Measurements from ENCODE around the gene ZNF891. TPM values are rescaled to one million over a fixed set of nuclear protein-coding genes. Genes with fewer than 3 reads are reported as not detected.

ZNF891 gene
- 1 to 10 TPM; 3.1 to 8.6 (median 7.8) TPM for polyA plus RNA-seq (ENCODE audit: insufficient read length in 3 of 3)
- long read RNA-seq, donor 1, full-length matches to known transcripts, result 1 of 1 reads
- long read RNA-seq, donor 1, partial matches to known transcripts, result 0 of 1 reads
- long read RNA-seq, donor 1, other reads (novel, unspliced or antisense), result 0 of 1 reads
- long read RNA-seq, donor 2, full-length matches to known transcripts, result 2 of 7 reads
- long read RNA-seq, donor 2, partial matches to known transcripts, result 0 of 7 reads
- long read RNA-seq, donor 2, other reads (novel, unspliced or antisense), result 5 of 7 reads
- long read RNA-seq, donor 3, full-length matches to known transcripts, result 1 of 1 reads
- long read RNA-seq, donor 3, partial matches to known transcripts, result 0 of 1 reads
- long read RNA-seq, donor 3, other reads (novel, unspliced or antisense), result 0 of 1 reads
- long read RNA-seq, donor 4, full-length matches to known transcripts, result 1 of 1 reads
- long read RNA-seq, donor 4, partial matches to known transcripts, result 0 of 1 reads
- long read RNA-seq, donor 4, other reads (novel, unspliced or antisense), result 0 of 1 reads
- long read RNA-seq, donor 5, full-length matches to known transcripts, result 2 of 2 reads
- long read RNA-seq, donor 5, partial matches to known transcripts, result 0 of 2 reads
- long read RNA-seq, donor 5, other reads (novel, unspliced or antisense), result 0 of 2 reads
- long read RNA-seq, donor 6, full-length matches to known transcripts, result 2 of 39 reads
- long read RNA-seq, donor 6, partial matches to known transcripts, result 37 of 39 reads
- long read RNA-seq, donor 6, other reads (novel, unspliced or antisense), result 0 of 39 reads
- long read RNA-seq, donor 7, full-length matches to known transcripts, result 1 of 1 reads
- long read RNA-seq, donor 7, partial matches to known transcripts, result 0 of 1 reads
- long read RNA-seq, donor 7, other reads (novel, unspliced or antisense), result 0 of 1 reads
- long read RNA-seq, donor 8, full-length matches to known transcripts, result 1 of 1 reads
- long read RNA-seq, donor 8, partial matches to known transcripts, result 0 of 1 reads
- long read RNA-seq, donor 8, other reads (novel, unspliced or antisense), result 0 of 1 reads
- long read RNA-seq, donor 9, full-length matches to known transcripts, result 3 of 3 reads
- long read RNA-seq, donor 9, partial matches to known transcripts, result 0 of 3 reads
- long read RNA-seq, donor 9, other reads (novel, unspliced or antisense), result 0 of 3 reads
- long read RNA-seq, donor 10, full-length matches to known transcripts, result 2 of 2 reads
- long read RNA-seq, donor 10, partial matches to known transcripts, result 0 of 2 reads
- long read RNA-seq, donor 10, other reads (novel, unspliced or antisense), result 0 of 2 reads
- long read RNA-seq, donor 11, full-length matches to known transcripts, result 1 of 1 reads
- long read RNA-seq, donor 11, partial matches to known transcripts, result 0 of 1 reads
- long read RNA-seq, donor 11, other reads (novel, unspliced or antisense), result 0 of 1 reads
- long read RNA-seq, donor 12, full-length matches to known transcripts, result 3 of 47 reads
- long read RNA-seq, donor 12, partial matches to known transcripts, result 44 of 47 reads
- long read RNA-seq, donor 12, other reads (novel, unspliced or antisense), result 0 of 47 reads
- long read RNA-seq, donor 13, full-length matches to known transcripts, result 2 of 2 reads
- long read RNA-seq, donor 13, partial matches to known transcripts, result 0 of 2 reads
- long read RNA-seq, donor 13, other reads (novel, unspliced or antisense), result 0 of 2 reads
- long read RNA-seq, donor 14, result 0 reads
- long read RNA-seq, donor 15, full-length matches to known transcripts, result 6 of 6 reads
- long read RNA-seq, donor 15, partial matches to known transcripts, result 0 of 6 reads
- long read RNA-seq, donor 15, other reads (novel, unspliced or antisense), result 0 of 6 reads
- long read RNA-seq, donor 16, full-length matches to known transcripts, result 4 of 4 reads
- long read RNA-seq, donor 16, partial matches to known transcripts, result 0 of 4 reads
- long read RNA-seq, donor 16, other reads (novel, unspliced or antisense), result 0 of 4 reads

DNA sequence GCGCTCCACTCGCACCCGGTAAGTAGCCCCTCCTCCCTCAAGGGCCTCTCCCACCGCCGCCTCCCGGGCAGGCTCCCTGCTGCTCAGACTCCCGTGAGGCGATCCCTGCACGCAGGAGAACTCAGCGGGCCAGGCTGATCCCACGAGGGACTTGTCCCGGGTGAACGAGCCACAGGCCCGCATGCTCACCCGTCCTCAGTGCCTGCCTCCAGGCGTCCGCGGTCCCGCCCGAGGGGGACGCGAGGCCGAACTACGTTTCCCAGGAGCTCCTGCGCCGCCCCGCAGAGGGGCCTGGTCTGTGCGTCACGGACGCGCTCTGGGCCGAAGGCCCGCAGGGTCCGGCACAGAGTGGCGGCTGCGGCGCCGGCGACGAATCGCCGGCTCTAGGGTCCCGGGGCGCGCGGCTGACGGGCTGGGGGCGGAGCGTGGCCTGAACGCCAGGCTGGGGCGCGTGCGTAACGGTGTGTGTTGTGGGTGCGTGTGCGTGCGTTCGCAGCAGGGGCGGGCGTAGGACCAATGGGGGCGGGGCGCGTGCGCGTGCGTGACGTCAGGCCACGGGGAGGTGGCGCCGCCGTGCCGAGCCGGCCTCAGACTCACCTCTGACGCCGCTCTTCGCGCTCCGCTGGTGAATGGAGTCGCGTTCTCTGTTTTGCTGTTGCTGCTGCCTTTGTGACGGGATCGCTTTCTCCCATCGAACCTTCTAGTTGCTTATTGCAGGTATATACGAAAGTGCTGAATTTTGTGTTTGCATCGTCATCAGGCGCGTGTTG lies at the start of gene ZNF891, which contains the start of gene ZNF10:
Gene ZNF891 (minus strand): TSS at position 237 of the 770 bp plus-strand sequence. CDS start 8,356 bp downstream, outside the sequence.
Gene ZNF10 (plus strand): TSS at position 590 of the 770 bp plus-strand sequence. CDS start 13,866 bp downstream, outside the sequence.
- peak; percentile 95 for DNase-seq

DNA sequence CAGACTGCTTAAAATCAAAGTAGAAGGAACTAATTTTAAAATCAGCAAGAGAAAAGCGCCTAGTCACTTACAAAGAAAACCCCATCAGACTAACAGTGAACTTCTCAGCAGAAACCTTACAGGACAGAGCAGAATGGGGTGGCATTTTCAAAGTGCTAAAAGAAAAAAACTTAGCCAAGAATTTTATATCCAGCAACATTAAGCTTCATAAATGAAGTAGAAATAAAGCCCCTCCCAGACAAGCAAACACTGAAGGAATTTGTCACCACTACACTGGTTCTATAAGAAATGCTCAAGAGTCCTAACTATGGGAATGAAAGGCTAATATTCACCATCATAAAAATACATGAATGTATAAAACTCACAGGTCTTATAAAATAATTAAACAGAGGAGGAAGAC lies 44.8 kb upstream of the ZNF891 start:
- no peak for DNase-seq

DNA sequence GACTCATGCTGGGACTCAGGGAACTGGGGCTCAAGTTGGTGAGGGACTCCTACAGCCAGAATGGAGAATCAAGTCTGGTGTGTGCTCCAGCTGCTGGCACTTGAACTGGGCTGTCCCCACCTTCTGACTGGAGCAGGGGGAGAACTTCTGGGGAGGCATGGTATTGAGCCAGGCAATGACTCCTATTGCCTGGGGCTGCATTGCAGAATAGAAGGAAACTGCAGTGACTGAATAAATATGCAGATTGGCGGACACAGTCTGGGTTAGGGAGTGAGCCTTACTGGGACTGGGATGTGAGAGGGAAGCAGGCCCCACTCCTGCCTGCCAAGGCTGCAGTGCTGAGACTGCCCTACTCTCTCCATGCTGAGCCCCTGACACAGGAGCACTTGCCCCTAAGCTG lies 42.4 kb upstream of the ZNF891 start:
- DNase-seq, result no peak

DNA sequence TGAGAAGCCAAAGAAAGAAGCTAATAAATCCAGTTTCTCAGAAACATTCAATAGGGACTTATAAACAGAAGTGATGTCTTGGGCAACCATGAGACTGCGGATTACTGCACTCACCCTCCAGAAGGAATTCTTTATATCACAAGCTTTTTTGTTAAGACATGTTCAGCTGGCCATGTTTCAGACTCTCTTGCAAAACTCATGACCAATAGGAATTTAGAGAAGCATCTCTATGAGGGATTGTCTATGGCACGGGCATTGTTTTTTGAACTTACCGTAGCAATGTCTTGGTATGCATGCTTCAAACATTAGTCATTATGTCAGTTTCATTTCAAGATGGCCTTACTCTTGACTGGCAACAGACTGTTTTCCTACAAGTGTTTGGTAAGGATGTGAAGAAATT lies 35.7 kb upstream of the ZNF891 start:
- DNase-seq, result no peak

DNA sequence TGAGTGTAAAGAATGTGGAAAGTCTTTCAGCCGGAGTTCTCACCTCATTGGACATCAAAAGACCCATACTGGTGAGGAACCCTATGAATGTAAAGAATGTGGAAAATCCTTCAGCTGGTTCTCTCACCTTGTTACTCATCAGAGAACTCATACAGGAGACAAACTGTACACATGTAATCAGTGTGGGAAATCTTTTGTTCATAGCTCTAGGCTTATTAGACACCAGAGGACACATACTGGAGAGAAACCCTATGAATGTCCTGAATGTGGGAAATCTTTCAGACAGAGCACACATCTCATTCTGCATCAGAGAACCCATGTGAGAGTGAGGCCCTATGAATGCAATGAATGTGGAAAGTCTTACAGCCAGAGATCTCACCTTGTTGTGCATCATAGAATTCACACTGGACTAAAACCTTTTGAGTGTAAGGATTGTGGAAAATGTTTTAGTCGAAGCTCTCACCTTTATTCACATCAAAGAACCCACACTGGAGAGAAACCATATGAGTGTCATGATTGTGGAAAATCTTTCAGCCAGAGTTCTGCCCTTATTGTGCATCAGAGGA lies 26.1 kb upstream of the ZNF891 start:
- DNase-seq, result no peak

DNA sequence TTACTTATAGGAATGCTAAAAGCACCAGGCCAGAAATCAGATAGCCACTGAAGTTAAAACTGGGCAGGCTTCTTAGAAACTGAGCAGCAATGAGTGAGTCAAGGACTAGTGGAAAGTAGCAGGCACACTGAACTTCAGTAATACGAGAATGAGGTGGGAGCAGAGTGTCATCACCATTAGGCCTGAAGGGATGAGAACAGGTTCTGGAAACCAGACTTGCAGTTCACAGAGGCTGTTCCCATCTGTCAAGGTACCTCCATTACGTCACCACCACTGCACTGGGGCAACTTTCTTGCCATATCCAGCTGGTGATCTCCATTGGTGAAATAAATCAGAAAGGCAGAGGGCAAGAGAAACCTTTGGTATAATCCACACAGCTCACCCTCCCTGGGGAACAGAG lies 15.9 kb upstream of the ZNF891 start:
- no peak for DNase-seq

DNA sequence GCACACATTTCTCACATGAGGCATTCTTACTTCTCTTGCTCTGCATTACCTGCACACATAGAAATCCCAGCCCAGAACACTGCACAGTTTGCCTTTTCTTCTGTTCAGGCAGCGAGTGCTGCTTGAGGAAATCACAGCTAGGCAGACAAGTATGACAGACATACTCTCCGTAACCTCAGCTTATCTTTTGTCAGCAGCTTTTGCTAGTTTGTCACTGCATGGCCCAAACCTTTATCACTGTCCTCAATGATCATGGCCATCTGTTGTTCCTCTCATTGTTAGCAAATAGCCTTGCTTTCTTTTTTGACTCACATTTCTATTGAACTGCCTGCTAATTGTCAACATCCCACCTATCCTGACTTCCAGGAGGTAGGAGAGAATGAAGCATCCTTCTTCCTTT lies 5.7 kb upstream of the ZNF891 start:
- no peak for DNase-seq

DNA sequence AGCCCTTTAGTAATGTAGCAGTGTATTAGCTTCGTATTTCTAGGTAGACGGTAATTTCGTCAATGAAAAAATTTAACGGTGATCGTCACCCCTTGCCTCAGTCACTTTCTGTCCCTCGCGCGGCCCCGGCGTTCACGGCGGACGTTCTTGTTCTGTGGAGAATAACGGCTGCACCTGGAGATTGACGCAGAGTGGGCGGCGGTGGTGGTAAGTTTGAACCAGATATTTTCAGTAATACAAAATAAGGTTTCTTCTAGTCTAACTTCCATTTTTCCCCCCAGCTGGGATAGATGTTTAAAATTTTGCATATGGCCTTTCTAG lies 694 bp upstream of the ZNF891 start:
- DNase-seq, result no peak

DNA sequence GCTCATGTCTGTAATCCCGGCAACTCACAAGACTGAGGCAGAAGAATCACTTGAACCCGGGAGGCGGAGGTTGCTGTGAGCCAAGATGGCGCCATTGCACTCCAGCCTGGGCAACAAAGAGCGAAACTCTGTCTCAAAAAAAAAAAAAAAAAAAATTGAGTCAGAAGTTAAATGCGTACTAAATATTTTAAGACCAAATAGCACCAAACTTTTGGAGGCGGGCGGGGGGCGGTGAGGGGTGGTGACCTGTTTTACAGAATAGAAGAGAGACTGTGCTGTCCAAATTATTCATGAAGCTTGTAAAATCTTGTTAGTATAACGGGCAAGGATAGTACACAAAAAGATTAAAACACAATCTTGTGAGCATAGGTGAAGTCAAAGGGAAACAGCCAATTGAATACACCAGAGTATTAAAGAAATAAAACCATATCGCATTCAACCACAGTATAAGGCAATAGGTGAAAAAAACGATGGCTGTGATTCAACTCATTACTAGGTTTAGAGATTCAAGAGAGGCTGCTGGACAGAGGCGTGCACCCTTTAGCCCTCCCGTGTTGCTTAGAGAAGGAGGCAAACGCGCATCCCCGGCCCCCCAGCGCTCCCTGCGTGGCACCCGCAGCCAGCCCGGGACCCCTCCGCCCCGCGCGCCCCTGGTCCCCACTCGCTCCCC lies 571 bp downstream of the ZNF891 start:
- no peak for DNase-seq

DNA sequence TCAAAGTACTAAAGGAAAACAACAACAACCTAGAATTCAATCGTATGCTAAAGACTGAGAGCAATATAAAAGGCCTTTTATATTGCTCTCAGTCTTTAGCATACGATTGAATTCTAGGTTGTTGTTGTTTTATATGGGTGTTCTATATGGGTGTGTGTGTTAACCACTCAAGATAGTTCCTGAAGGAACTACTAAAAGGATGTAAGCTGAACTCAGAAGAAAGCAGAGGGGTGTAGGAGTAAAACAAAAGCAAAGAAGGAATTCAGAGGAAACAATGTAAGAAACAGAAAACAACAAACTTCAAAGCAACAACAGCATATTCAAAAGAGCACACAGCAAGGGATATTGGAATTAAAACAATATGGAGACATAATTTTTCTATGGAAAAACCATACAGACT lies 5.4 kb downstream of the ZNF891 start:
- DNase-seq, result no peak

DNA sequence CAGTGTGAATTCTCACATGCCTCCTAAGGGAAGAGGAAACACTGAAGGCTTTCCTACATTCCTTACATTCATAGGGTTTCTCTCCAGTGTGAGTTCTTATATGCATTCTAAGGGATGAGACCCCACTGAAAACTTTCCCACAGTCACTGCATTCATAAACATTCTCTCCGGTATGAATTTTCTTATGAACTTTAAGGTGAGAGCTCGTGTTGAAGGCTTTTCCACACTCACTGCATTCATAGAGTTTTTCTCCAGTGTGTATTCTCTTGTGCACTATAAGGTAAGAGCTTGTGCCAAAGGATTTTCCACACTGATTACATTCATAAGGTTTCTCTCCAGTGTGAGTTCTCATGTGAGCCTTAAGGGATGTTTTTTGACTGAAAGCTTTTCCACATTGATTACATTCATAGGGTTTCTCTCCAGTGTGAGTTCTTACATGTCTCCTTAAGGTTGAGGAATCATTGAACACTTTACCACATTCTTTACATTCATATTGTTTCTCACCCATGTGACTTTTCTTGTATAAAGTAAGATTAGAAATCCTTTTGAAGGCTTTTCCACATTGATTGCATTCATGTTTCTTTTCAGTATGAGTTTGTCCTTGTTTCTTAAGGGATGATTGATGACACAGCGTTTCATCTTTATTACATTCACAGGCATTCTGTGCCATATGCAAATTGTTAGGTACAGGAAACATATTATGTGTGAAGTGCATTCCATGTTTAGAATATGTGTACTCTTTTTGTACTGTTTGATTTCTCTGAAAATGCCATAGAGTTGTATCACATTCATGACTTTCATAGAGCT lies 9.5 kb downstream of the ZNF891 start:
- no peak for DNase-seq

DNA sequence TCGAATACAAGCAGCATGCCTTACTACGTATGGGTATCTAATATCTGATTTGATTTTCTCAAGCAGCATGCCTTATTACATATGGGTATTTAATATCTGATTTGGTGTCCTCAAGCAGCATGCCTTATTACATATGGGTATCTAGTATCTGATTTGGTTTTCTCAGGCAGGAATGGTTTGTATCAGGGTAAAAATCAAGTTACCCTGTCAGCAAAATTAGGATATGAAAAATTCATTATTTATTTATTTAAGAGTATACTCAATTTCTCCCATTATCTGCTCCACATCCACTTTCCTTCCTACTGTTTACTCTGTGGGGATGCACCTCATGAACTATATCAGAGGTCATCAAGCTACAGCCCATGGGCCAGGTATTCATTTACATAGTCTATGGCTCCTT lies 21.9 kb downstream of the ZNF891 start:
- DNase-seq, result no peak

DNA sequence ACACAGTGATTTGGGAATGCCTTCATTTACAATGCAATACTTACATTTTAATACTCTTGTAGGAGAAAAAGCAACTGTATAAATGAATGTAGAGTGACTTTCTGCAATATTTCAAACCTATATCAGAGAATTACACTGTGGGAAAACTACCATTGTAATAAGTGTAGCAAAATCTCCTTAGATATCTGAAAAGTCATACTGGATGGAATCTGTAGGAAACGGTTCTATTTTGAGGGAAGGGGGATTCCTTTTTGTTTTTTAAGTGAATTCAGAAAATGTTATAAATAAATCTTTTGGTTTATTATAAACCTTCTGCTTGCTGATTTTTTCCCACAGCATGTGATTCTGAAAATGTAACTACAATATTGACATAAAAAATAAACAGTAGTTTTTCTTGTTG lies 23.0 kb downstream of the ZNF891 start:
- DNase-seq, result no peak

DNA sequence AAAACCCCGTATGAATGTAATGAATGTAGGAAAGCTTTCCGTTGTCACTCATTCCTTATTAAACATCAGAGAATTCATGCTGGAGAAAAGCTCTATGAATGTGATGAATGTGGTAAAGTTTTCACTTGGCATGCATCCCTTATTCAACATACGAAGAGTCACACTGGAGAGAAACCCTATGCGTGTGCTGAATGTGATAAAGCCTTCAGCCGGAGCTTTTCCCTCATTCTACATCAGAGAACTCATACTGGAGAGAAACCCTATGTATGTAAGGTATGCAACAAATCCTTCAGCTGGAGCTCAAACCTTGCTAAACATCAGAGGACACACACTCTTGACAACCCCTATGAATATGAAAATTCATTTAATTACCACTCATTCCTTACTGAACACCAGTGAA lies 23.8 kb downstream of the ZNF891 start:
- no peak for DNase-seq

DNA sequence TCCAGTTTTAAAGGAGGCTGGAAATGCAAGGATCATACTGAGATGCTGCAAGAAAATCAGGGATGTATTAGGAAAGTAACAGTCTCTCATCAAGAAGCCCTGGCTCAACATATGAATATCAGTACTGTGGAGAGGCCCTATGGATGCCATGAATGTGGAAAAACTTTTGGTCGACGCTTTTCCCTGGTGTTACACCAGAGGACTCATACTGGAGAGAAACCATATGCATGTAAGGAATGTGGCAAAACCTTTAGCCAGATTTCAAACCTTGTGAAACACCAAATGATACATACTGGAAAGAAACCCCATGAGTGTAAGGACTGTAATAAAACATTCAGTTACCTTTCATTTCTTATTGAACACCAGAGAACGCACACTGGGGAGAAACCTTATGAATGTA lies 24.5 kb downstream of the ZNF891 start:
- no peak for DNase-seq

DNA sequence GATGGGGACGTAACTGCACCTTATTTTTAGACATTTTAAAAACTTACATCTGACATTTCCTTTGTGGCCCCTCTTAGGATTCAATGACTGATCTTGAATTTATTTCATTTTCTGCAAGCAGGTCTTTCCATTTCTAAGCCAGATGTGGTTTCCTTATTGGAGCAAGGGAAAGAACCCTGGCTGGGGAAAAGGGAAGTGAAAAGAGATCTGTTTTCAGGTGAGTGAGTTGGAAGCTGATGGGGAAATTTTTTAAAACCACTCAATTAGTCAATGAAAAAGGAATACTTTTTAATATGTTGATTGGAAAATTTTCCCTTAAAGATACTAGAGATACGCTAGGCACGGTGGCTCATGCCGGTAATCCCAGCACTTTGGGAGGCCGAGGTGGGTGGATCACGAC lies 46.7 kb downstream of the ZNF891 start:
- DNase-seq, result no peak

DNA sequence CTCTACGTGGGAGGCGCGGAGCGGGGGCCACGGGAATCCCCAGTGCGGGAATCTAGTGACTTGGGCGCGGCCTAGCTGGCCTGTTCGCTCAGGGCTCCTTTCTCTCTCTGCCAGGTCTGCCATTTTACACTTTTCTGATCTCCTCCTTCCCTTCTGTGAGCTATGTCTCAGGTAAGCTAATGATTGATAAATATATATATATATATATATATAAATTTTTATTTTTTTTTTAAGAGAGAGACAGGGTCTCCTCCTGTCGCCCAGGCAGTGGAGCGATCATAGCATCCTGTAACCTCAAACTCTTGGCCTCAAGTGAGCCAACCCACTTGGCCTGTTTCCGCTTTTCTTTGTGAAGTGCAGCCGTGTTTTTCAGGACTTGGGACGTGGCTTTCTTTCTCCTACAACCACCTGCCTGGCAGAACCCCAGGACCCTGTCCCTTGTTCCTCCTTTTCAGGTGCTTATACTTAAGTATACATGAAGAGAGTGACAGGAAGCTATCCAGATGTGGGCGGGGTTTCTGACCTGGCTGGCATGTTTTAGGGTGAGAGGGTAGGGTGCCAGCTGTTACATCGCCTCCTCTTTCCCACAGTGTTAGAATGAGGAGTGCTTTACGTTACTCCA lies 48.8 kb downstream of the ZNF891 start:
- no peak for DNase-seq
